HCT116 (cell line): ENCODE results near the gene PROB1.

Experiments used
- CBX3 ChIP-seq: IDR thresholded peaks from 2 replicates; pipeline ENCODE4 v1.6.1; 2012; ENCODE audit warnings: low read depth
- CEBPB ChIP-seq: IDR thresholded peaks from 2 replicates; pipeline ENCODE4 v1.6.1; 2012; ENCODE audit warnings: low read depth
- EGR1 ChIP-seq: IDR thresholded peaks from 2 replicates; pipeline ENCODE4 v1.6.1; 2012; ENCODE audit warnings: low read depth
- ELF1 ChIP-seq: IDR thresholded peaks from 2 replicates; pipeline ENCODE4 v1.6.1; 2012; ENCODE audit warnings: low read depth, borderline replicate concordance
- EZH2 ChIP-seq: fragments of 200-600 bp; sonication (generic); IDR thresholded peaks from 2 replicates; pipeline ENCODE4 v1.6.1; 2017; ENCODE audit warnings: antibody characterized with exemption, mixed run types
- EZH2phosphoT487 ChIP-seq: fragments of 200-600 bp; IDR thresholded peaks from 2 replicates; pipeline ENCODE4 v1.6.1; 2018; ENCODE audit warnings: antibody characterized with exemption, borderline replicate concordance
- POLR2A ChIP-seq: IDR thresholded peaks from 2 replicates; pipeline ENCODE4 v1.7.0; 2011; ENCODE audit warnings: borderline replicate concordance; ENCODE audit not compliant: insufficient read depth, insufficient read length; ENCODE audit errors: extremely low read depth
- POLR2AphosphoS5 ChIP-seq: IDR thresholded peaks from 2 replicates; pipeline ENCODE4 v1.6.1; 2011; ENCODE audit warnings: mild to moderate bottlenecking, low read depth, low read length, moderate library complexity
- RAD21 ChIP-seq: IDR thresholded peaks from 2 replicates; pipeline ENCODE4 v1.6.1; 2012; ENCODE audit warnings: low read depth, mild to moderate bottlenecking
- YY1 ChIP-seq: IDR thresholded peaks from 2 replicates; pipeline ENCODE4 v1.6.1; 2011; ENCODE audit warnings: low read length, low read depth, moderate library complexity, mild to moderate bottlenecking; ENCODE audit not compliant: insufficient replicate concordance; ENCODE audit errors: extremely low read depth
- TF ChIP-seq, protein P1 (sequence below), 3 experiments: fragments of 200-600 bp in 1 of 3; sonication (generic) in 1 of 3; IDR thresholded peaks in 2 of 3; conservative IDR thresholded peaks in 1 of 3; 2 replicates each; pipeline ENCODE4 v1.5.1; 2012 to 2017; ENCODE audit warnings: low read depth in 2 of 3, low read length in 2 of 3, antibody characterized with exemption in 1 of 3, borderline replicate concordance in 1 of 3, control low read depth in 1 of 3, mild to moderate bottlenecking in 1 of 3, mixed read lengths in 1 of 3, mixed run types in 1 of 3, moderate library complexity in 1 of 3; ENCODE audit not compliant: insufficient read depth in 1 of 3
- TF ChIP-seq, protein P2 (sequence below): IDR thresholded peaks from 2 replicates; pipeline ENCODE4 v1.6.1; 2011; ENCODE audit warnings: mild to moderate bottlenecking, low read length, moderate library complexity; ENCODE audit not compliant: insufficient replicate concordance; ENCODE audit errors: extremely low read depth
- TF ChIP-seq, protein P3 (sequence below): IDR thresholded peaks from 2 replicates; pipeline ENCODE4 v1.6.1; 2012; ENCODE audit warnings: low read depth

- TF ChIP-seq CEBPB = no peak
- TF ChIP-seq, protein P1, sequence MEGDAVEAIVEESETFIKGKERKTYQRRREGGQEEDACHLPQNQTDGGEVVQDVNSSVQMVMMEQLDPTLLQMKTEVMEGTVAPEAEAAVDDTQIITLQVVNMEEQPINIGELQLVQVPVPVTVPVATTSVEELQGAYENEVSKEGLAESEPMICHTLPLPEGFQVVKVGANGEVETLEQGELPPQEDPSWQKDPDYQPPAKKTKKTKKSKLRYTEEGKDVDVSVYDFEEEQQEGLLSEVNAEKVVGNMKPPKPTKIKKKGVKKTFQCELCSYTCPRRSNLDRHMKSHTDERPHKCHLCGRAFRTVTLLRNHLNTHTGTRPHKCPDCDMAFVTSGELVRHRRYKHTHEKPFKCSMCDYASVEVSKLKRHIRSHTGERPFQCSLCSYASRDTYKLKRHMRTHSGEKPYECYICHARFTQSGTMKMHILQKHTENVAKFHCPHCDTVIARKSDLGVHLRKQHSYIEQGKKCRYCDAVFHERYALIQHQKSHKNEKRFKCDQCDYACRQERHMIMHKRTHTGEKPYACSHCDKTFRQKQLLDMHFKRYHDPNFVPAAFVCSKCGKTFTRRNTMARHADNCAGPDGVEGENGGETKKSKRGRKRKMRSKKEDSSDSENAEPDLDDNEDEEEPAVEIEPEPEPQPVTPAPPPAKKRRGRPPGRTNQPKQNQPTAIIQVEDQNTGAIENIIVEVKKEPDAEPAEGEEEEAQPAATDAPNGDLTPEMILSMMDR (IDR thresholded peaks at IDR 0.05 in 2 of 3, conservative IDR thresholded peaks at IDR 0.05 in 1 of 3; ENCODE audit: borderline replicate concordance in 1 of 3, insufficient read depth in 1 of 3, low read depth in 2 of 3, low read length in 2 of 3) = no peak
- no peak for TF ChIP-seq YY1
- TF ChIP-seq RAD21 = no peak
- TF ChIP-seq EZH2 = no peak
- no peak for TF ChIP-seq EZH2phosphoT487
- TF ChIP-seq POLR2A = no peak
- no peak for TF ChIP-seq CBX3
- TF ChIP-seq EGR1 = no peak
- no peak for TF ChIP-seq ELF1
- TF ChIP-seq, protein P2, sequence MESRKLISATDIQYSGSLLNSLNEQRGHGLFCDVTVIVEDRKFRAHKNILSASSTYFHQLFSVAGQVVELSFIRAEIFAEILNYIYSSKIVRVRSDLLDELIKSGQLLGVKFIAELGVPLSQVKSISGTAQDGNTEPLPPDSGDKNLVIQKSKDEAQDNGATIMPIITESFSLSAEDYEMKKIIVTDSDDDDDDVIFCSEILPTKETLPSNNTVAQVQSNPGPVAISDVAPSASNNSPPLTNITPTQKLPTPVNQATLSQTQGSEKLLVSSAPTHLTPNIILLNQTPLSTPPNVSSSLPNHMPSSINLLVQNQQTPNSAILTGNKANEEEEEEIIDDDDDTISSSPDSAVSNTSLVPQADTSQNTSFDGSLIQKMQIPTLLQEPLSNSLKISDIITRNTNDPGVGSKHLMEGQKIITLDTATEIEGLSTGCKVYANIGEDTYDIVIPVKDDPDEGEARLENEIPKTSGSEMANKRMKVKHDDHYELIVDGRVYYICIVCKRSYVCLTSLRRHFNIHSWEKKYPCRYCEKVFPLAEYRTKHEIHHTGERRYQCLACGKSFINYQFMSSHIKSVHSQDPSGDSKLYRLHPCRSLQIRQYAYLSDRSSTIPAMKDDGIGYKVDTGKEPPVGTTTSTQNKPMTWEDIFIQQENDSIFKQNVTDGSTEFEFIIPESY = no peak
- TF ChIP-seq, protein P3, sequence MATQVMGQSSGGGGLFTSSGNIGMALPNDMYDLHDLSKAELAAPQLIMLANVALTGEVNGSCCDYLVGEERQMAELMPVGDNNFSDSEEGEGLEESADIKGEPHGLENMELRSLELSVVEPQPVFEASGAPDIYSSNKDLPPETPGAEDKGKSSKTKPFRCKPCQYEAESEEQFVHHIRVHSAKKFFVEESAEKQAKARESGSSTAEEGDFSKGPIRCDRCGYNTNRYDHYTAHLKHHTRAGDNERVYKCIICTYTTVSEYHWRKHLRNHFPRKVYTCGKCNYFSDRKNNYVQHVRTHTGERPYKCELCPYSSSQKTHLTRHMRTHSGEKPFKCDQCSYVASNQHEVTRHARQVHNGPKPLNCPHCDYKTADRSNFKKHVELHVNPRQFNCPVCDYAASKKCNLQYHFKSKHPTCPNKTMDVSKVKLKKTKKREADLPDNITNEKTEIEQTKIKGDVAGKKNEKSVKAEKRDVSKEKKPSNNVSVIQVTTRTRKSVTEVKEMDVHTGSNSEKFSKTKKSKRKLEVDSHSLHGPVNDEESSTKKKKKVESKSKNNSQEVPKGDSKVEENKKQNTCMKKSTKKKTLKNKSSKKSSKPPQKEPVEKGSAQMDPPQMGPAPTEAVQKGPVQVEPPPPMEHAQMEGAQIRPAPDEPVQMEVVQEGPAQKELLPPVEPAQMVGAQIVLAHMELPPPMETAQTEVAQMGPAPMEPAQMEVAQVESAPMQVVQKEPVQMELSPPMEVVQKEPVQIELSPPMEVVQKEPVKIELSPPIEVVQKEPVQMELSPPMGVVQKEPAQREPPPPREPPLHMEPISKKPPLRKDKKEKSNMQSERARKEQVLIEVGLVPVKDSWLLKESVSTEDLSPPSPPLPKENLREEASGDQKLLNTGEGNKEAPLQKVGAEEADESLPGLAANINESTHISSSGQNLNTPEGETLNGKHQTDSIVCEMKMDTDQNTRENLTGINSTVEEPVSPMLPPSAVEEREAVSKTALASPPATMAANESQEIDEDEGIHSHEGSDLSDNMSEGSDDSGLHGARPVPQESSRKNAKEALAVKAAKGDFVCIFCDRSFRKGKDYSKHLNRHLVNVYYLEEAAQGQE = no peak
- no peak for TF ChIP-seq POLR2AphosphoS5
Measured at GRCh38 chr5:139394123-139394653, 716 bp downstream of the PROB1 start.
